PC-3 (cell line): Measurements from ENCODE around the gene DPH6.

ENCODE experiments used
- CTCF ChIP-seq: fragments of 300-600 bp; sonication (generic); conservative IDR thresholded peaks from 2 replicates; pipeline ENCODE4 v1.5.1; 2017; ENCODE audit warnings: antibody characterized with exemption, low read depth, mild to moderate bottlenecking, low read length
- EZH2 ChIP-seq: fragments of 300-600 bp; sonication (generic); IDR thresholded peaks from one replicate; pipeline ENCODE4 v1.6.1; 2017; ENCODE audit warnings: antibody characterized with exemption, mild to moderate bottlenecking, low read length; ENCODE audit not compliant: unreplicated experiment
- EZH2phosphoT487 ChIP-seq: fragments of 300-600 bp; sonication (generic); IDR thresholded peaks from 2 replicates; pipeline ENCODE4 v1.6.1; 2018; ENCODE audit warnings: mild to moderate bottlenecking, antibody characterized with exemption, low read length, borderline replicate concordance

GRCh38 chr15:35496585-35496984 is 49.4 kb downstream of the DPH6 start:
- no peak for TF ChIP-seq CTCF
- TF ChIP-seq EZH2: no peak
- no peak for TF ChIP-seq EZH2phosphoT487
